Hematopoietic multipotent progenitor cell treated with erythropoietin and hydrocortisone succinate and interleukin-3 and kit ligand, for 15 days (in vitro differentiated cells): Measurements from ENCODE around the gene UBR7.
"Not testable (repeated sequence)": the region's sequence is repeated elsewhere in the genome, so short reads cannot be mapped to it uniquely, and the experiment has no call there.

ENCODE experiments used
- DNase-seq: peaks from one replicate; pipeline ENCODE4 v3.0.0-alpha.2; 2015; ENCODE audit warnings: low spot score

UBR7 gene

DNA sequence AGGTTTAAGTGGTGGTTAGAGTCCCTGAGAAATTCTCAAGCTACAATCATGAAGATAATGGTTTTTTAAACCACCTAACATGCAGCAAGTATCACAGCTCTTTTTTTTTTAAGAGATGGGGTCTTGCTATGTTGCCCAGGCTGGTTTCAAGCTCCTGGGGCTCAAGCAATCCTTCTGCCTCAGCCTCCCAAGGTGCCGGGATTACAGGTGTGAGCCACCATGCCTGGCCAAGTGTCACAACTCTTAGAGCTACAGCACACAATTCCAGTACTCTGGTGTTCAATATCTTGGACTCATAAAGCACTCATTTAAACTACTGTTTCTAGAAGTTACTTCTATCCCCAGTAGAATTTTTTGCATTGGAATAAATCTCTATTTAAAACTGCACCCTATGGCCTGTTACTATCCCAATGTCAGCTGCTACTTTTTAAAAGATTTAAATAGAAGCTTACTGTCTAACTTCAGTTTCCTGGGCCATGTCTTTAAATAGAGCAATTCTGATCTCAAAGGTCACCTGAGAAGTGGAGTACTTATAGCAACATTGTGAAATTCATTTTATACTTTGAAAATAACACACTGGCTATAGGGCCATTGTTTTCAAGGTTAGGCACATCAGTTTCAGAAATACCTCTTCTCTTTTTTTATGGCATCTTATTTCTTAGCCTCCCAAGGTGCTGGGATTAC, 11.6 kb upstream of the UBR7 start:
- DNase-seq = no peak

DNA sequence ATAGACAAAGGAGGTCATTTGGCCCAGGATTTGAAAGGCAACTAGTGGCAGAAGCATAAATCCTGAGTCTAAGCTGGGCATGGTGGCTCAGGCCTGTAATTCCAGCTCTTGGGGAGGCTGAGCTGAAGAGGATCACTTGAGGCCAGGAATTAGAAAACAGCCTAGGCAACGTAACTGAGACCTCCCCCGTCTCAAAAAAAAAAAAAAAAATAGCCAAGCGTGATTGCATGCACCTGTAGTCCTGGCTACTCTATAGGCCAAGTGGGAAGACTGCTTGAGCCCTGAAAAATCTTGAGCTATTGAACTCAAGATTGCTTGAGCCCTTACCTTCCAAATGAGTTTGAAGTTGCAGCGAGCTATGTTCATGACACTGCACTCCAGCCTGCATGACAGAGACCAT, 8.0 kb upstream of the UBR7 start:
- DNase-seq = no peak

DNA sequence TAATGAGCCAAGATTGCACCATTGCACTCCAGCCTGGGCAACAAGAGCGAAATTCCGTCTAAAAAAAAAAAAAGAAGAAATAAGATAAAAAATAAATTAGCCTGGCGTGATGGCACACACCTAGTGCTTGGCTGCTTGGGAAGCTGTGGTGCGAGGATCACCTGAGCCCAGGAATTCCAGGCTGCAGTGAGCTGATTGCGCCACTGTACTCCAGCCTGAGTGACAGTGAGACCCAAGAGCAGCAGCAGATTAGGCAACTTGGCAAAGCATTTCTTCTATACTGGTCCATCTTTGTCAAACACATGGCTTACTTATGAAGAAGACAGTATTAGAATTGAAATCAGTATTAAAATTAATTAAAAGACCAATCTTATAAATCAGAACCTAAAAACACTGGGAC, 6.5 kb upstream of the UBR7 start:
- no peak for DNase-seq

DNA sequence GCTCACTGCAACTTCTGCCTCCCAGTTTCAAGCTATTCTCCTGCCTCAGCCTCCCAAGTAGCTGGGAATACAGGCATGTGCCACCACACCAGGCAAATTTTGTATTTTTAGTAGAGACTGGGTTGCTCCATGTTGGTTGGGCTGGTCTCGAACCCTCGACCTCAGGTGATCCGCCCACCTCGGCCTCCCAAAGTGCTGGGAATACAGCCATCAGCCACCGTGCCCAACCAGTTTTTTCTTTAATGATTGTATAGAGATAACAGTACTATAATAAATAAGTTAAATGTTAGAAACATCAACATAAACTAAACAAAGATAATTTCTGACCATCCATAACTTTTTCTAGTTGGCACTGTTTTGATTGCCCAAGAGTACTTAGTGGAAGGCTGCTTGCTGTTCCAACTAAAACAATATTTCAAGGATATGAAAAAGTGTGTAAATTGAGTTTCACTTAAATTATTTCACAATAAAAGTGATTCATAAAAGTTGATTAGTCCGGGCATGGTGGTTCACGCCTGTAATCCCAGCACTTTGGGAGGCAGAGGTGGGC, 5.8 kb upstream of the UBR7 start:
- no peak for DNase-seq

DNA sequence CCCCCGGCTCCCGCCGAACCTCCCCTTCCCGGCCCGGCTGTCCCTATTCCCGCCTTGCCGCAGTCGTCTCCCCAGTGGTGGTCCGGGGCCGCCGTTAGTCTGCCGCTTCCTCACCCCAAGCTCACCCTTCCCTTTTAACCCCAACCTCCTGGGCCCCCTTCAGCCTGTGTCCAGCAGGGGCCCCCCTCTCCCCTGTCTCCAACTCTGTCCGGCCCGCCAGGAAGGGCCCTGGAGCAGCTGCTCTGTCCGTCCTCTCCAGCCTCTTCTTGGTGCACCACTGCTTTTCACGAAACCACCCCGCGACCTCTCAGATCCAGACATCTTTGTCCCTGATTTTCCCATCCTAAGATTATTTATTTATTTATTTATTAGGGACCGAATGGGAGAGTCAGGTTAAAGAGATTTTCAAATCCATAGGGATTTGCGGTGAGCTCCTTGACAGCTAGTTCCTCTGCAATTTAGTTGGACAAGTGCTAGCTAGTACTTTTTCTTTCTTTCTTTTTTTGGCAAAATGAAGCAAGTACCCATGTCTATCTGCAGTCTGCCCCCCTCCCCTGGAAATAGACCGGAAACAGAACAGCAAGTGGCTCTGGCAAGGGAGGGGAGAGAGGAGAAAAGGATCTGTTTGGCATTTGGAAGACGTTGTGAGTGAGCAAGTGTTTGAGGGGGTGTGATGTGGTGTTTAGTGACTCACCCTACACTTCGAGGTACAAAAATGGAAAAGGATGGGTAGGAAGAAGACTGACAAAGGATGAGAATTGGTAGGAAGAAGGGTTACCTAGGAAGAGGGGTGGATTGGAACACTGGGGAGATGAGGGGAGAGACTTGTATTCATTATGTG, 632 bp downstream of the UBR7 start:
- peak; percentile 41 for DNase-seq

DNA sequence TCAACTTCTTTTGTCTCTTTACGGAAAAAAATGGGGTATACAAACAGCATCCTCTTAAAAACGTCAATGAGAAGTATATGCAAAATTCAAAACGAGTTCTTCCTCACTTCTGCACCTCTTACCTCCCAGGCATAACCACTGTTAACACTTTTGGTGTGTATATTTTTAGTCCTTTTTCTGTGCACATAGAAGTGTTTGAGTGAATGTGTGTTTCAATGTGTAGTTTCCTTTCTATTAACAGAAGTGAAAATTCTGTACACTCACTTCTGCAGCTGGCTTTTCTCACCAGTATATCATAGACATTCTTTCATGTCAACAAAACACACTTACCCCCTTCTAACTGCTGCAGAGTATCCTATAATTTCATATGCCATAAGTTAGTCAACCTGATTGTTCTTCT, 5.4 kb downstream of the UBR7 start:
- DNase-seq = no peak

DNA sequence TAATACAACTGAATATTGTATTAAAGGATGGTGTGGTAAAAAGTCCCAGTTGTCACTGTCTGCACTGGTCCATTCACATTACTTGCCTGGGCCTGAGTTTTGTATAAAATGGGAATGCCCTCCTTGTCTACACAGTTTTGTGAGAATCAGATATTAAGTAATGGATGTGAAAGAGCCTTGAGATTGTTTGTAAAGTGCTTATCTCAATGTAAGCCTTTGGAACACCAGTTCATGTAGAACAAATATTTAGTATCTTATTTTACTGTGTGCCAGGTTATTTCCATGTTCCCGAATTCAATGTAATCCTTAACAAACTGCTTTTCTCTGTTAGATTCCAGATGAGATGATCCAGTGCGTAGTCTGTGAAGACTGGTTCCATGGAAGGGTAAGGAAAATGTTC, 7.5 kb downstream of the UBR7 start:
- no peak for DNase-seq

DNA sequence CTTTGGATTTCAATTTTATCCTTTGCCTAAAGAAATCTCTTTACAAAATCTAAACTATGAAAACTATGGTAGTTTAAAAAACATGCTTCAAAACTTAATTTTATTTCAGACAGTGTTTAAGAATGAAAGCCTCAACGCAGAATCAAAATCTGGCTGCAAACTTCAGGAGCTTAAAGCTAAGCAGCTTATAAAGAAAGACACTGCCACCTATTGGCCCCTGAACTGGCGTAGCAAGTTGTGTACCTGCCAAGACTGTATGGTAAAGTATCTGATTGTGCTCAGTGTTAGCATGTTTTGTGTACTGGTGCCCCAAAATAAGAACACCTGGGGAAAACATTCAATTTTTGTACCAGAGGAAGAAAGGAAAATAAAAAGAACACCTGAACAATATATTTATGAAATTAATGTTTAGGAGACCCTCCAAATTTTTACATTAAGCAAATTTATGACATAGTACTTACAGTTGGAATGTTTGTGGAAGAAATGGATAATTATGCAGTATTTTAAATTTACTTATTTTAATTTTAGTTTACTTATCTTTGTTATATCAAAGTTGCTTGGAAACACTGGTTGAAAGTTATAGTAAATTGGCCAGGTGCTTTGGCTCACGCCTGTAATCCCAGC, 12.2 kb downstream of the UBR7 start:
- DNase-seq = peak; percentile 68

DNA sequence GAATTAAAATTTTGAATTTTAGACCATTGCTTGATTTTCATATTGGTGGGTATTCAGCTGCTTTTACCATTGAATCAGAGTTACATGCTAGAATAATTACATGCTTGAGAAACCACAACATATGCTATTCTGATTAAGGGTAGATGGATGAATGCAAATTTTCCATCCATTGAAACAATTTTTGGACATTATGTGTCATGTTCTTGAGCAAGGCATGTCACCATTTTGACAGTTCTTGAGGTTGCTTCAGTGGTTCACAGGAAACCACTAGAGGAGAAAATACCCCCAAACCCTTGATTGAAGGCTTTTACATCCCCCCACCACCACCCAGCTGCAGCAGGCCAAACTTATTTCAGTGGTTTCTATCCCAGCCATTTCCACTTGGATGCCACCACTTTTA, 13.5 kb downstream of the UBR7 start:
- DNase-seq = no peak

DNA sequence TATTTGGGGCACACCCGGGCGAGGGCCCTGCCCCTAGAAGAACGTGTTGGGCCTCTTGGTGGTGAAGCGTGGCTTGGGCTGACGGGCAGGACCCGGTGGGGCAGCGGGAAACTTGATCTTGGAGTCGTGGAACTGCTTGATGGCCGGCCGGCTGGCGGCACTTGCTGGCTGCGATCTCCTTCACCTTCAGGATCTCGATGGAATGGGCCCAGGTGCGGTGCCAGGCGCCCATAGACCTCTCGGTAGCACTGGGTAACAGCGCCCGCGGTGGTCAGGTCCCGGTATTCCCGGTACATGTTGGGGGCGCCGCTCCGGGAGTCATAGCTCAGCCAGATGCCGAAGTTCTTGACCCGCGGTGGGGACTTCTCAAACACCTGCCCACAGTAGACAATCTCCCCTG, 16.5 kb downstream of the UBR7 start:
- DNase-seq = no peak

DNA sequence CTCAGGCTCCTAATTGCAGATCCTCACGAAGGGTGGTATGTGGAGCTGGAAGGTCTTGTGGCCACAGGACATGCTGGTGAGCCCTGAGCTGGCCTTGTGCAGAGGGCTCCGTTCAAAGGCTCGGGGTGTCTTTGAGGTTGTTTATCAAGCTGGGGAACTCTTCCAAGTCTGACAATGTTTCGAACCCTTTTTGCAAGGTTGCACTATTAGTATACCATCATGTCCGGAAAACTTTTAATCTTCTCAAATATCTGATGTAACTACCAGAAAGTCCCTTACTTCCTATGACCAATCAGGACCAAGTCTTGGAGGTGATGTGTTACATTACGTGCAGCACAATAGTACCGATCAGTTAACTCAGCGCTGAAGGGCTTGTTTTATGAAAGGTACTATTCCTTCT, 21.5 kb downstream of the UBR7 start:
- DNase-seq = no peak

DNA sequence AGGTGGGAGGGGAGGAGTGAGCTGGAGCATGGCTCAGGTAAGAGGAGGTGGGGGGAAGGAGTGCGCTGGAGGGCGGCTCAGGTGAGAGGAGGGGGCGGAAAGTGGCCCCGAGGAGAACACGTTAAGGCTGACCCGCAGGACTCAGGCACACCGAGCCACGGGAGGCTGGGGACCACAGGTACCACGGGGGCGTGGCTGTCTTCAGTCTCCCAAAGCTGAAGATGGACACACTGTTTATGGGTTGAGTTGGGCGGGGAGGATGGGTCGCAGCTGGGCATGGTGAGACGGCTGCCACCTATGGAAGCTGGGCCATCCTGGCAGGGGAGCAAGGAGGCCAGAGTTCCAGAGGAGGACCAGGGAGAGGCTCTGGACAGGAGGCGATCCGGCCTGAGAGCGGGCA, 23.5 kb downstream of the UBR7 start:
- DNase-seq = no peak

DNA sequence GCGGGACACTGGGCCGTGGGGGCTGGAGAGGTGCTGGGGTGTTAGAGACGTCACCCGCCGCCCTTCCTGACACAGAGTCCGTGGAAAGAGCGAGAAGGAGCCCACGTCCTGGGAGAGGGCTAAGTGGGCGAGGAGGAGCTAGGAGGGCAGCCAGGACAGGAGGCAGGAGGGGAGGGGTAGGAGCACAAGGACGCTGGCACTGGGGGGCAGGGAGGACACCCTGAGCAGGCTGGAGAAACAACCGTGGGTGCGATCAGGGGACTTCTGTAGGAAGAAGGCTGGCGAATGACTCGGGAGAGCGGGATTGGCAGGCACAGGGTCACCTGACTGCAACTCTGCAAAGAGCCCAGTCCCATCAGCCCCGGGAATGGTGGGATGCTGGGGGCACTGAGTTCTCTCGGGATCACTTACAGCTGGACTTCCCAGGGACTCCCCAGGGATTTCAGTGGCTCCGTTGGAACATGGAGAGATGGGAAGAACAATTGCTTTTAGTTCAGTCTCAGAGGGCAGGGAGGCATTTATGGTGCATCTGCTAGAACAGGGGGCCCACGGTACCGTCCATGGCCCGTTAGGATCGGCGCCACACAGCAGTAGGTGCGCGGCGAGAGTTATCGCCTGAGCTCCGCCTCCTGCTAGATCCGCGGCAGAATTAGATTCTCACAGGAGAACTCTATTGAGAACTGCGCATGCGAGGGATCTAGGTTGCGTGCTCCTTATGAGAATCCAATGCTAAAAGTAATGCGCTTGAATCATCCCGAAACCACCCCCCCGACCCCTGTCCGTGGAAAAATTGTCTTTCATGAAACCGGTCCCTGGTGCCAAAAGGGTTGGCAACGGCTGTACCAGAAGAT, 24.3 kb downstream of the UBR7 start:
- DNase-seq = no peak

DNA sequence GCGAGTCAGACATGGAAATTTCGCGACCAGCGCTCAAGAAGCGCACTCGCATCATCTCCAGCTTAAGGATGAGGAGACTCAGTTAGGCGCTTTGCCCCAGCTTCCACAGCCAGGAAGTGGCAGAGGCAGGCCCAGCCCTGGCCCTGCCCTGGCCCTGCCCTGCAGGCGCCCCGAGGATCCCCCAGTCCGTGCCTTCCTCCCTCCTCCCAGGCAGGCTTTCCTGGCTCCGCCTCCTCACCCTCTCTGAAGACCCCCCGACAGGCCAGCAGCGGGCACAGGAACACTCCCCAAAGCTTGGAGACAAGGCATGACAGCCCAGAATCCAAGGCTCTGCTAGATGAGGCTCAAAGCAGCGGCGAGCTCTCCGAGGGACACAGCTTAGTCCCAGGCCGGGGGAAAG, 25.1 kb downstream of the UBR7 start:
- no peak for DNase-seq

DNA sequence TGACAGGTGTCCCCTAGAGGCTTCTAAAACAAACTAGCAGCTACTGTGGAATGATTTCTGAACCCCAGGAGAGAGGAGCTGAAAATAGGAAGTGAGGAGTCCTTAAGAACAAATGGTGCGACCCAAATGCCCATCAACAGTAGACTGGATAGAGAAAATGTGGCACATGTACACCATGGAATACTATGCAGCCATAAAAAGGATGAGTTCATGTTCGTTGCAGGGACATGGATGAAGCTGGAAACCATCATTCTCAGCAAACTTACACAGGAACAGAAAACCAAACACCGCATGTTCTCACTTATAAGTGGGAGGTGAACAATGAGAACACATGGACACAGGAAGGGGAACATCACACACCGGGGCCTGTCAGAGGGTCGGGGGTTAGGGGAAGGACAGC, 26.0 kb downstream of the UBR7 start:
- not testable (repeated sequence) for DNase-seq

DNA sequence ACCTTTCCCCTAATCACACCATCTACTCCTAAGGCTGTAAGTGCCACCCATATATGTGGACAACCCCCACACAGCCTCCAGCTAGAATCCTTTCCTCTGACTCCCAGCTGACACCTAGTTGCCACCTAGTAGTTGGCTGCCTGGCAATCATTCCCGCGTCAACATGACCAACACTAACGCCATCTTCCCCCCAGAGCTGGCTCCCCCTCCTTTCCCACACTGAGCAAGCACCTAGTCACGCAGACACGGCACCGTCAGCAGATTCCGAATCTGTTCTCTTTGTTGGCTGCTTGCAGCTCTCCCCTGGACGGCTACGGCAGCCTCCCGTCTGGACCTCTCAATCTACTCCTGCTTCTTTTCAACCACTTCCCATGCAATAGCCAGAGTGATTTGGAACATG, 27.7 kb downstream of the UBR7 start:
- no peak for DNase-seq

DNA sequence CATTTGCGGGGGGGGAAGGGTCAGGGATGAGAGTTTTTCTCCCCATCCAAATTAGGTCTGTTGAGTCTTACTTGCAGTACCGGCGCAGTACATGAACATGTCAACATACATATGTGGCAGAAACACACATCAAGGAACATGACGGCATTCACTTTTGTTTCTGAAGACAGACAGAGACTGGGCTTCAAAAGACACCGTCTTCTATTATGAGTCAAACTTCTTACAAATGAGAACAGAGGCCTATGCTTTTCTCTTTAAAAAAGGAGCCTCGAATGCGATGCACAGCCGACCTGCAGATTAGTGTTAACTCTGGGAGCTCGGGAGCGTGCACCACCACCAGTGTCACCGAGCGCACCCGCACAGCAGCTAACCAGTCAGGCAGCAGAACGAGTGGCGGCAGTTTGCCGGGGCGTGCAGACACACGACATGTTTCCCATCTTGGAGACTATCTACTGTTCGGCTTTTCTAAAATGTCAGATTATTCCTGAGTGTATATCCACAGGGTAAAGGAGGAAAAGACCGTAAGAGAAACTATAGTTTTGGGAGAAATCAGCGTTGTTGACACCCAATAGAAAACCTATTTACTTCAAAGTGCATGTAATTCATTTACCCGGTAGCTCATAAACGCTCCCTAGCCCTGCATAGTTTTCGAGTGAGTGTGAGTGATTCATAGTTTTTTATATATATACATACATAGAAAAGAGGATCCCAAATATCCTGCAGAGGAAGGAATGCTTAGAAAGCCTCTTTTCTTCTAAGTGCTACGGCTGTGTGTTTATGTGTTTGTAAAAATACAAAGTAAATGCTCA, 33.0 kb downstream of the UBR7 start:
- no peak for DNase-seq

DNA sequence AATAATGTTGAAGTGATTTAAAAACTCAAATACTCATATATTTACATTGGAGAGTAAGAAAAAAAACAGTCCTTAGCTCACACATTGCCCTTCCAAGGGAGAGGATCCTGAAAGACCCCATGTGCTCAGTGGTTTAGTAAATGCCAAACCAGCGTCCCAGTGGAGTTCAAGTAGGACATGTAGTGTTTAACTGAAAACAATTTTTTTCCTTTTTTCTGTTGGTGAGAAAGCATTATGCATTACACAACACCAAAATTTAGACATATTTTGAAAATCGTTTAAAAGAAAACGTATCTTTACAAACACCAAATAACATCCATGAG, 33.6 kb downstream of the UBR7 start:
- DNase-seq = no peak

DNA sequence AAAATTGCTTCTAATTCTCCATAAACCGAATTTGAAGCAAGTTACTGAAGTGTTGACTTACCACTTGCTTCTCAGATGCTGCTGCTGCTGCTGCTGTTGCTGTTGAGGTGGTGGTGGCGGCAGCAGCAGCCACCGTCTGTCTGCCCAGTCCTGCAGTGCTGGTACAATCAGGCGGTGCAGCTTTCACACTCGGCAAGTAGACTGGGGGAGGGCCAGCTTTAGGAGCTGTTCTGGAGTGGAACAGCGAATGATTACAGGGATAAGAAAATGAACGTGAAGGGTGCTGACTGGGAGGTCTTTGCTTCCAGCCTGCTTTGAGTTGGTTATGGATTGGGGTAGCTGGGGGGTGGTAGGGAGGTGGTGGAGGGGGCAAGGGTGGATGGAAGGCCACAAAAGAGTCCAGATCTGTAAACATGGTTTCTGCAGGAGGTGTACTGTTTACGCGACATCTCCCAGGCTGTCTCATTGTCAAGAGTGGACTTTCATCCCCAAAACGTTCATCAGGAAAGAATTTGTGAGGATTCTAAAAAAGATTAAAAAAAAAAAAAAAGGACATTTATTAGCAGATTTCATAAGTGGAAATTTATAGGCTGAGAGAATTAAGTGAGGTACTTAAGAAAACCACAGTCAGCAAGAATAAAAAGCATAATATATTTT, 38.8 kb downstream of the UBR7 start:
- no peak for DNase-seq

DNA sequence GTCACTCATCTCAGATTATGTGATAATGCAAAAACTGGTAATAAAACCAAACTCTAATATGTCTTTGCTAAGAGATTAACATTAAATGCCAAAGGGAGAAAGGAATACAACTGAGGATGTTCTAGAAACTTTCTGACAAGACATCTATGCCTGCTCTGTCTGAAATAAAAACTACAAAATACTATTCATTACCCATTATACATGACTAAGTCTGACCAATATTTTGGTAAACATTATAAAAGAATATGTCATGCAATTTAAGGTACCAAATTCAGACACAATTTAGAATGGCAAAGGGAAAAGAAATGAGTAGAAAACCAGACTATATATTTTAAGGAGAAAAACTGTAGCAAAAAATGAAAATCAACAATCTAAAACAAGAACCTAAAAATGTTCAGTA, 39.5 kb downstream of the UBR7 start:
- DNase-seq = no peak
